Right lobe of liver (tissue), 4 donors: ENCODE data around the gene PEX1.

ENCODE experiments used
- CTCF ChIP-seq, 4 donors: fragments of 200-600 bp in 3 of 4; fragments of 450-650 bp in 1 of 4; IDR thresholded peaks; one replicate each; pipeline versions ENCODE4 v1.5.1 to v1.8.0; 2016 to 2022; ENCODE audit warnings: antibody characterized with exemption in 4 of 4, mild to moderate bottlenecking in 2 of 4
- POLR2A ChIP-seq: fragments of 450-650 bp; IDR thresholded peaks from one replicate; pipeline ENCODE4 v1.6.1; 2017; ENCODE audit warnings: antibody characterized with exemption, mild to moderate bottlenecking
- donor health status: DM: no; HTN: no; CAD: no.
- donor health status: DM: no; HTN: no; CAD: no.
- donor health status: DM: no; HTN: yes; CAD: no.

DNA sequence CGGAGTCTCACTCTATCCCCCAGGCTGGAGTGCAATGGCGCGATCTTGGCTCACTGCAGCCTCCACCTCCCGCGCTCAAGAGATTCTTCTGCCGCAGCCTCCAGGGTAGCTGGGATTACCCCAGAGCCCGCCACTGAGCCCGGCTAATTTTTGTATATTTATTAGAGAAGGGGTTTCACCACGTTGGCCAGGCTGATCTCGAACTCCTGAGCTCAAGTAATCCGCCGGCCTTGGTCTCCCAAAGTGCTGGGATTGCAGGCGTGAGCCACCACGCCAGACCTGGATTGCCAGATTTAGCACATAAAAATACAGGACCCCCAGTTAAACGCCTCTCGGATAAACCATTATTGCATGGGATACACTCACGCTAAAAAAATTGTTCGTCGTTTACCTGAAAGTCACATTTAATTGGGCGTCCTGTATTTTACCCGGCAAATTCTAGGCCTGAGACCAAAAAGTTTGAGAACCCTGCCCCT lies 81.4 kb downstream of the PEX1 start:
- no peak for TF ChIP-seq CTCF (IDR thresholded peaks at IDR 0.05)
- TF ChIP-seq POLR2A: no peak
